ENCODE data around the gene TMEM232.

The TMEM232 gene

DNA sequence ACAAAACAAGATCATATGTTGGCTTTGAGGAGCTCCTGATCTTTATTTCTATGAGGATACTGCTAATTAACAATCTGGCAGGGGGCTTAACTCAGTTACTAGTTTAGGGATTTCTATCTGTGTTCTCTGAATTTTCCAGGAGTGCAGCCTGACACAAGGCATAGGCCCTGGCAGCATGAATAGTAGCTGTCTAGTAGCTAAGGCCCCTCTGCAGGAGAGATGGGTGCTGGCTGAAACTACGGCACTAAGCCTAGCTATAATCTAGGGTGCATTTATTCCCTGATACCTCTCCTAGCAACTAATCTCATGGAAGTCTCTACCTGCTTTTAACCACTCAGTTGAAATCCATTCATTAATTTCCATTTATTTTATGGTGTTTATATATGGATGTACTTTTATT is 268.2 kb downstream of the TMEM232 start:
- TF ChIP-seq, protein P1, sequence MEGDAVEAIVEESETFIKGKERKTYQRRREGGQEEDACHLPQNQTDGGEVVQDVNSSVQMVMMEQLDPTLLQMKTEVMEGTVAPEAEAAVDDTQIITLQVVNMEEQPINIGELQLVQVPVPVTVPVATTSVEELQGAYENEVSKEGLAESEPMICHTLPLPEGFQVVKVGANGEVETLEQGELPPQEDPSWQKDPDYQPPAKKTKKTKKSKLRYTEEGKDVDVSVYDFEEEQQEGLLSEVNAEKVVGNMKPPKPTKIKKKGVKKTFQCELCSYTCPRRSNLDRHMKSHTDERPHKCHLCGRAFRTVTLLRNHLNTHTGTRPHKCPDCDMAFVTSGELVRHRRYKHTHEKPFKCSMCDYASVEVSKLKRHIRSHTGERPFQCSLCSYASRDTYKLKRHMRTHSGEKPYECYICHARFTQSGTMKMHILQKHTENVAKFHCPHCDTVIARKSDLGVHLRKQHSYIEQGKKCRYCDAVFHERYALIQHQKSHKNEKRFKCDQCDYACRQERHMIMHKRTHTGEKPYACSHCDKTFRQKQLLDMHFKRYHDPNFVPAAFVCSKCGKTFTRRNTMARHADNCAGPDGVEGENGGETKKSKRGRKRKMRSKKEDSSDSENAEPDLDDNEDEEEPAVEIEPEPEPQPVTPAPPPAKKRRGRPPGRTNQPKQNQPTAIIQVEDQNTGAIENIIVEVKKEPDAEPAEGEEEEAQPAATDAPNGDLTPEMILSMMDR (IDR thresholded peaks at IDR 0.05; ENCODE audit: borderline replicate concordance, control extremely low read depth, extremely low read depth, insufficient read depth, missing control alignments), result no peak
- DNase-seq (ENCODE audit: low spot score), result no peak
- in situ Hi-C loops (cut with MboI; ENCODE audit: low sequenced_read_pairs, unreplicated experiment), result no loop called here

DNA sequence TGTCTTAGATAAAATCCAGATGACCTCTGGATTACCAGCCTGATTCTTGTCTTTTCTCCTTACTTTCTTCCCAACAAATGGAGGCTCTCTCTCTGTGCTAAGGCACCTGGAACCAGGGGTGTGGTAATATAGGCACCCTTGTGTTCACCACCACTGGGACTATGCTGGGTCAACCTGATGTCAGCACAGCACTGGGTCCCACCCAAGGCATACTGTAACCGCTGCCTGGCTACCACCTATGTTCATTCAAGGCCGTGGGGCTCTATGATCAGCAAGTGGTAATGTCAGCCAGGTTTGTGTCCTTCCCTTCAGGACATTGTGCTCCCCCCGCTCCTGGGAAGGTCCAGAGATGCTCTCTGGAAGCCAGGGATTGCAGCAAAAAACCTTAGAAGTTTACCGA is 283.6 kb downstream of the TMEM232 start:
- in situ Hi-C loops (cut with MboI; ENCODE audit: low sequenced_read_pairs, unreplicated experiment), result no loop called here
- DNase-seq (ENCODE audit: low spot score), result no peak
- TF ChIP-seq, protein P1 (IDR thresholded peaks at IDR 0.05; ENCODE audit: borderline replicate concordance, control extremely low read depth, extremely low read depth, insufficient read depth, missing control alignments), result no peak

DNA sequence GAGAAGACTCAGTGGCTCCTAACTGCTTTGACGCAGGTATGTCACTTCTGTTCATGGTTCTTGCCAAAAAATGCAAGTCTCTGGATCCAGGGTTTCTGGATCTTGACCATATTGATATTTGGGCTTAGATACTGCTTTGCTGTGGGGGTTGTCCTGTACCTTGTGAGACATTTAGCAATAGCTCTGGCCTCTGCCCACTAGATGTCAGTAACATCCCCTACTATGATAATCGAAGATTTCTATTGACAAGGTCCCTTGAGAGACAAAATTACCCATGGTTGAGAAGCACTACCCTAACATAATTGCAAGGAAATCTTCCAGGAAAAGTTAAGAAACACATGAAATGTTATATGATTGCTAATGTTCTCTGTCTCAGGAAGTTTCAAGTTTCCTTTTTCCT is 285.4 kb downstream of the TMEM232 start:
- TF ChIP-seq, protein P1 (IDR thresholded peaks at IDR 0.05; ENCODE audit: borderline replicate concordance, control extremely low read depth, extremely low read depth, insufficient read depth, missing control alignments), result peak; percentile 50
- in situ Hi-C loops (cut with MboI; ENCODE audit: low sequenced_read_pairs, unreplicated experiment), result no loop called here
- no peak for DNase-seq (ENCODE audit: low spot score)

DNA sequence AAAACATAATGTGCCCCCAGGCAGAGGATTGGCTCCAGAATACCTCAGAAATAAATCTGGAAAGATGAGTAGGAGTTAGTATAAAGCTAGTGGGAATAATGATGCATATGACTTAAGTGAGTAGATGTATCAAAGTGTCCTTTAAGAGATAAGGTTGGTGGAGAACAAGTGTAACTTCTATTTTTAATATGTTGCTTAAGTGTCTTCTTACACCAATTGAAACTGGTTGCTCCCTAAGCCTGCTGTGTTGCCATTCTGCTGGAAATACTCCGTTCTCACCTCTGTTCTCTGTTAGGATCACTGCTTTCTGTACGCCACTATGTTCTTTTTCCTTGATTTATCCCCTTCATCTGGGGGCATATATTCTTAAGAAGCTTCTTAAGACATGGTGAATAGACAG is 286.4 kb downstream of the TMEM232 start:
- in situ Hi-C loops (cut with MboI; ENCODE audit: low sequenced_read_pairs, unreplicated experiment), result no loop called here
- no peak for DNase-seq (ENCODE audit: low spot score)
- TF ChIP-seq, protein P1 (IDR thresholded peaks at IDR 0.05; ENCODE audit: borderline replicate concordance, control extremely low read depth, extremely low read depth, insufficient read depth, missing control alignments), result no peak

DNA sequence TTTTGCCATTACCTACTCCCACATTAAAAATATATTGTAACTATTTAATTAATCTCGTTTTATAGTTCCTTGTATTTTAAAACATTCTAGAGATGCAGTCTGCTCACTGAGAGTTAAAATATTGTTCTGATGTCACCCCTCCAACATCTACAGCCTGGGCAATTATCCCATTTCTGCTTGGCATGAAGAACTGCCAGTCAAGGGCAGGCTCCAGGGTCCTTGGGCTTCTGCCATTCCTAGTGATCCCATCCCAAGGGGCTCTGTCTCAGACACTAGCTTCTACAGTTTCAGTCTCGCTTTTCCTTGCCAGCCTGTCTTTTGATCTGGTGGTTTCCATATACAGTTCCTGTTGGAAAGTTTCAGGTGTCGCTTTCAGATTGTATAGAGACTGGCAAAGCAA is 287.2 kb downstream of the TMEM232 start:
- no peak for DNase-seq (ENCODE audit: low spot score)
- TF ChIP-seq, protein P1 (IDR thresholded peaks at IDR 0.05; ENCODE audit: borderline replicate concordance, control extremely low read depth, extremely low read depth, insufficient read depth, missing control alignments), result no peak
- in situ Hi-C loops (cut with MboI; ENCODE audit: low sequenced_read_pairs, unreplicated experiment), result no loop called here

DNA sequence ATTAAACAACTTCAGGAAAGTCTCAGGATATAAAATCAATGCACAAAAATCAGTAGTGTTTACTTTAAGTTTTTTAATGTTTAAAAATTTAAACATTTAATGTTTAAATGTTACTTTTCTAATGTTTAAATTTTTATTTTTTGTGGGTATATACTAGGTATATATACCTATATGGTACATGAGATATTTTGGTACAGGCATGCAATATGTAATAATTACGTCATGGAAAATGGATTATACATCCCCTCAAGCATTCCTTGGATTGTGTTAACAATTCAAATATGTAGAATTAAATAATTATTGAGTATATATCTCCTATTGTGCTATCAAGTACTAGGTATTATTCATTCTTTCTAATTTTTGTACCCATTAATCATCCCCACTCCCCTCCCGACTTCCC is 291.3 kb downstream of the TMEM232 start:
- TF ChIP-seq, protein P1 (IDR thresholded peaks at IDR 0.05; ENCODE audit: borderline replicate concordance, control extremely low read depth, extremely low read depth, insufficient read depth, missing control alignments), result no peak
- in situ Hi-C loops (cut with MboI; ENCODE audit: low sequenced_read_pairs, unreplicated experiment), result no loop called here
- no peak for DNase-seq (ENCODE audit: low spot score)

DNA sequence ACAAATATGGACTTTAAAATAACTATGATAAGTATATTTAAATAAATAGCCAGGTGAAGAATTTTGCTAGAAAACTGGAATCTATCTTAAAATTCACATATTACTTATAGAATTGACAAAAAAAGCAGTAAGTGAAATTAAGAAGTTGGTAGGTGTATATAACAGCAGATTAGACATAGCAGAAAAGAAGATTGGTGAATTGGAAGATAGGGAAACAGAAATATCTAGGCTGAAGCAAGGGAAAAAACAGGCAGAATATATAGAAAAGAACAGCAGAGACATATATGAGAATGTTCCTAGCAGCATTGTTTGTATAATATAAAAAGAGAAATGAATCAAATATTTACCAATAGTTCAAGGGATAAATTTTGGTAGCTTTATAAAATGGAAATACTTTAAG is 294.9 kb downstream of the TMEM232 start:
- in situ Hi-C loops (cut with MboI; ENCODE audit: low sequenced_read_pairs, unreplicated experiment), result no loop called here
- DNase-seq (ENCODE audit: low spot score), result no peak
- TF ChIP-seq, protein P1 (IDR thresholded peaks at IDR 0.05; ENCODE audit: borderline replicate concordance, control extremely low read depth, extremely low read depth, insufficient read depth, missing control alignments), result no peak

All from GM13976 (cell line).